Medulla oblongata (tissue), 1 donor: Measurements from ENCODE around the gene LRRC41.
"Not testable (repeated sequence)": the region's sequence is repeated elsewhere in the genome, so short reads cannot be mapped to it uniquely, and the experiment has no call there.

Experiments
- DNase-seq: peaks from one replicate; pipeline ENCODE4 v3.0.0-alpha.2; 2015; ENCODE audit errors: extremely low spot score

LRRC41 gene, protein sequence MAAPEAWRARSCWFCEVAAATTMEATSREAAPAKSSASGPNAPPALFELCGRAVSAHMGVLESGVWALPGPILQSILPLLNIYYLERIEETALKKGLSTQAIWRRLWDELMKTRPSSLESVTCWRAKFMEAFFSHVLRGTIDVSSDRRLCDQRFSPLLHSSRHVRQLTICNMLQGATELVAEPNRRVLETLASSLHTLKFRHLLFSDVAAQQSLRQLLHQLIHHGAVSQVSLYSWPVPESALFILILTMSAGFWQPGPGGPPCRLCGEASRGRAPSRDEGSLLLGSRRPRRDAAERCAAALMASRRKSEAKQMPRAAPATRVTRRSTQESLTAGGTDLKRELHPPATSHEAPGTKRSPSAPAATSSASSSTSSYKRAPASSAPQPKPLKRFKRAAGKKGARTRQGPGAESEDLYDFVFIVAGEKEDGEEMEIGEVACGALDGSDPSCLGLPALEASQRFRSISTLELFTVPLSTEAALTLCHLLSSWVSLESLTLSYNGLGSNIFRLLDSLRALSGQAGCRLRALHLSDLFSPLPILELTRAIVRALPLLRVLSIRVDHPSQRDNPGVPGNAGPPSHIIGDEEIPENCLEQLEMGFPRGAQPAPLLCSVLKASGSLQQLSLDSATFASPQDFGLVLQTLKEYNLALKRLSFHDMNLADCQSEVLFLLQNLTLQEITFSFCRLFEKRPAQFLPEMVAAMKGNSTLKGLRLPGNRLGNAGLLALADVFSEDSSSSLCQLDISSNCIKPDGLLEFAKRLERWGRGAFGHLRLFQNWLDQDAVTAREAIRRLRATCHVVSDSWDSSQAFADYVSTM

DNA sequence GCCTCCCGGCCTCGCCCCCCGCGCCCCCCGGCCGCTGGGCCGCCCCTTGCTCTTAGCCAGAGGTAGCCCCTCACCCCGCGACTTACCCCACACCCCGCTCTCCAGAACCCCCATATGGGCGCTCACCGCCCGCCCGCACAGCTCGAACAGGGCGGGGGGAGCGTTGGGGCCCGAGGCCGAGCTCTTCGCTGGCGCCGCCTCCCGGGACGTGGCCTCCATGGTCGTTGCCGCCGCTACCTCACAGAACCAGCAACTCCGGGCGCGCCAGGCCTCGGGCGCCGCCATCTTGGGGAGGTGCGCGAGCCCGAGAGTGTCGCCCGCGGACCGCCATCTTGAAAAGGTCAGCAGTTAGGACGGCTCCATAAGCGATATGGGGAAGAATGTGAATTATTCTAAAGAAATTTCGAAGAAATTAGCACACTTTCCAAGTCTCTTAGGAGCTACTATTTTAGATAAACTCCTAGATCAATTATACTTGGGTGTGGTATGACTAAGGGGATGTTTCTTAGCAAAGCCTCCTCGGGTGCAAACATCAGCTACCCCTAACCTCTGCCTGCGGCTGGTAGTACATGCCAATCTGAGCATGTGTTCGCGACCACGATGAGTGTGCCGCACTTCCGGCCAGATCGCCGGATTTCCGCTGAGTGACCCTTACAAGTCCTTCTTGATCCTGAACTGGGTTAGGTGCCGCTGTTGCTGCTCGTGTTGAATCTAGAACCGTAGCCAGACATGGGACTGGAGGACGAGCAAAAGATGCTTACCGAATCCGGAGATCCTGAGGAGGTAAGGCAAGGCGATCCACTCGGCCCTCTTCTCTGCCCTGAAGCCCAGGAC, at the start of gene LRRC41, which contains the start of gene UQCRH:
Gene LRRC41, minus strand, starts transcription at position 579 of the 834 bp plus-strand sequence. Its CDS starts 294 bp downstream, at position 285.
Gene UQCRH, plus strand, starts transcription at position 661 of the 834 bp plus-strand sequence. Its CDS starts 69 bp downstream, at position 730.
- peak; percentile 97 for DNase-seq

DNA sequence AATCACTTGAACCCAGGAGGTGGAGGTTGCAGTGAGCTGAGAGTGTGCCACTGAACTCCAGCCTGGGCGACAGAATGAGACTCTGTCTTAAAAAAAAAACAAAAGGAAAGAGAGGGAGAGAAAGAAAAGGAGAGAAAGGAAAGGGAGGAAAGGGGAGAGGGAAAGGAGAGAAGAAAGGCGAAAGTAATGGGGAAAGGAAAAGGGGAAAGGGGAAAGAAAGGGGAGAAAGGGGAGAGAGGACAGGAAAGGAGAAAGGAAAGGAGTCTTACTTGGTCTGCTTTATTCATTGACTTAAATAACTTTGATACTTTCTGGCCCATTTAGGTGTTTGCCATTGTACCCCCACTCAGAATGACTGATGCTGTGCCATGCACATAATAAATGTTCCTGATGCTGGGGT, 48.9 kb upstream of the LRRC41 start:
- DNase-seq = no peak

DNA sequence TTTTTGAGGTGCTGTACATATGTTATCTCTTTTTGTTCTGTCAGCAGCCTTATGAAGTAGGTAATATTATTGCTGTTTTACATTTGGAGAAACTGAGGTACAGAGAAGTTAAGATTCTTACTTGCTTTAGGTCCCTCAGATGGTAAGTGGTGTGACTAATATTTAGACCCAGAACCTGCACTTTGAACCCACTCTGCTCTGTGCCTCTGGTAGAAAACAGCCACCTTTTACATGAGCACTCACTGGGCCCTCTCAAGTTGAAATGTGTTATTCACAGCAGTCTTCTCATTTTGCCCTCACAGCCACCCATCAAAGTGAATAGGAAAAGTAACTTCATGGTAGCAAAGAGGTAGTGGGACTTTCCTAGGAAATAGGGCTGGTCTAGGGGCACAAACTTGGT, 41.9 kb upstream of the LRRC41 start:
- no peak for DNase-seq

DNA sequence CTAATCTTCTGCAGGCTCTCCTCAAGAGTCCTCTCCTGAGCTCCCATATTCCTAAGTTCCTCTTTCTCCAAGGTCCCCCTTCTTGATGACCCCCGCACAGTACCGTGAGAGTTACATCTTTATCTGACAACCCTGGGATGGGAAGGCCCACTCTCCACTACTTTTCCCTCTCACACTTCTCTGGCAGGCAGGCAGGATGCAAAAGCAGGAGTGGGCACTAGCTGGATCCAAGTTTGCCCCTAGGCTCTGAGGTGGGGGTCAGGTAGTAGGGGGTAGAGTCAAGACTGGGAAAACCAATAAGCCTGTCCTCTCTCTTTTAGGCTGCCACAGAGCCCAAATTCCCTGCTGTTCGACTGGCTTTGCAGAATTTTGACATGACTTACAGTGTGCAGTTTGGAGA, 41.1 kb upstream of the LRRC41 start:
- DNase-seq = no peak

DNA sequence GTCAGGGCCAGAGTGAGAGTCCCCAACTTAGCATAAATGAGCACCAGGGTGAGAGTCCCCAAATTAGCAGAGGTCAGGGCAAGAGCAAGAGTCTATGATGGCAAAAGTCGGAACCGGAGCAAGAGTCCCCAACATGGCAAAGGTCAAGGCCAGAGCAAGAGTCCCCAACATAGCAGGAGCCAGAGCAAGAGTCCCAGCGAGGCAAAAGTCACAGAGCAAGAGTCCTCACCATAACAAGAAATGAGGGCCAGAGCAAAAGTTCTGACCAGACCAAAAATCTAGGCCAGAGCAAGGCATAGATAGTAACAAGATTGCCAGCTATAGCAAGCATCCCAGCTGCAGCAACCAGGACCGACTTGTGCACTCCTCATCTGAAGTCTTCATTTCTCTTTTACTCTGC, 40.3 kb upstream of the LRRC41 start:
- no peak for DNase-seq

DNA sequence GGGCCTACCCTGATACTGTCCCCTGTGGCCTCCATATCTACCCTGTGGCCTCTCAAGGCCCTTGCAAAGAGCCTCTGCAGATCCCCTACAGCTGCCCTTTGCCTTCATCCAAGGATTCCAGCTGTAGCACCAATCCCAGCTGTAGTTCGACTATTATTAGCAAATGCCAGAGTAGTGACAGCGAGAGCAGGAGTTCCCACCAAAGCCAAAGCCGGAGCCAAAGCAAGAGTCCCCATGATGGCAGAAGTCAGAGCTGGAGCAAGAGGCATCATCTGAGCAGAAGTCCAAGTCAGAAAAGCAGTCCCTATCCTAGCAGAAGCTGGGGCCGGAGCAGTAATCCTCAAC, 39.9 kb upstream of the LRRC41 start:
- DNase-seq = no peak

DNA sequence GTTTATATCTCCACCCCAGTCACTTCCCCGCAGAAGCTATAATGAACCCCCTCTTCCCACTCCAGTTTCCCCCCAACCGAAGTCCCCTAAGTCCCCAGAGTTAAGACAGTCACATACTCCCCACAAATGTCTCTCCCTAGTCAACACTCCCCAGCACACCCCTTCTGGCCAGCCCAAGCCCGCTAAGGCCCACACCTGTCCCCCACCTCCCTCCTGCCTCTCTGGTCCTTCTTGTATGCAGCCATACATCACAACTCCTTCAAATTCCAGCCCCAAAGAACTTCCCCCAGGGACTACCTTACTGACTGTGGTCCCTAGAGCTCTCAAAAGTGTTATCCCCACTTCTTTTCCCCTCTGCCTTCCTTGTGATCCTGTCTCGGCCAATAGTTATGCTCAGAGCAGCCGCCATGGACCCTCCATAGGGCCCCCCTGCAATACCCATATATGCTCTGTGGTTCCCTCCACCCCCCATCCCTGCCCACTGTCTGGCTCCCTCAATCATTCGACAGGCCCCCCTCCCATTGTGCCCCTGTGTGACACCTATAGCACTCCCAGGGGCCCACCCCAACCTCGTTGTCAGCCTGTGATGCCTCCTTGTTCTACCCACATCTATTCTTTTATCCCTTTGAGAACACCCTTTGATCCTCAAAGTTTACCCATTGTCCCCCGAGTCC, 39.4 kb upstream of the LRRC41 start:
- DNase-seq = no peak

DNA sequence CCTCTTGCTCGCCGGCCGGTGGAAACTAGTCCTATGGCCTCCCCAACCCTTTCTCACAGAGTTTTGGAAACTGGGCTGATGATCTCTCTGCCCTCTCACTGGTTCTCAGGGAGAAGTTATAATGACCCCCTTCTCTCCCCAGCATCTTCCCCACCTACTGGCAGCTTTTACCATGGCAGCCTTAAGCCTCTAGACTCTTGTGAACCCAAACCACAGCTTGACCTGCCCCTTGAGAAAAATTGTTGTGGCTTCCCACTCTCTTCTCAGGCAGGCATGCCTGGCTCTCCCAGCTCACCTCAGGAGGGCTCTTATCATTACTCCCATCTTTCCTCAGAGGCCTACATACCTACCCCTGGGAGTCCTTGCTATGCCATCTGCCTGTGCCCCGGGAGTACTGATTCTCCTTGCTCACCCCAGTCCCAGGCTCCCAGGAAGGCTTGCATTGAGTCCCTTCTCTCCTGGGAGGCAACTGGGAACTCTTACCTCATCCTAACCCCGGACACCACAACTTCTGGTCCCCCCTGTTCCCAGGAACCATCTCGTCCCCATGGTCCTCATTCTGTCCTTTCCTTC, 38.8 kb upstream of the LRRC41 start:
- no peak for DNase-seq

DNA sequence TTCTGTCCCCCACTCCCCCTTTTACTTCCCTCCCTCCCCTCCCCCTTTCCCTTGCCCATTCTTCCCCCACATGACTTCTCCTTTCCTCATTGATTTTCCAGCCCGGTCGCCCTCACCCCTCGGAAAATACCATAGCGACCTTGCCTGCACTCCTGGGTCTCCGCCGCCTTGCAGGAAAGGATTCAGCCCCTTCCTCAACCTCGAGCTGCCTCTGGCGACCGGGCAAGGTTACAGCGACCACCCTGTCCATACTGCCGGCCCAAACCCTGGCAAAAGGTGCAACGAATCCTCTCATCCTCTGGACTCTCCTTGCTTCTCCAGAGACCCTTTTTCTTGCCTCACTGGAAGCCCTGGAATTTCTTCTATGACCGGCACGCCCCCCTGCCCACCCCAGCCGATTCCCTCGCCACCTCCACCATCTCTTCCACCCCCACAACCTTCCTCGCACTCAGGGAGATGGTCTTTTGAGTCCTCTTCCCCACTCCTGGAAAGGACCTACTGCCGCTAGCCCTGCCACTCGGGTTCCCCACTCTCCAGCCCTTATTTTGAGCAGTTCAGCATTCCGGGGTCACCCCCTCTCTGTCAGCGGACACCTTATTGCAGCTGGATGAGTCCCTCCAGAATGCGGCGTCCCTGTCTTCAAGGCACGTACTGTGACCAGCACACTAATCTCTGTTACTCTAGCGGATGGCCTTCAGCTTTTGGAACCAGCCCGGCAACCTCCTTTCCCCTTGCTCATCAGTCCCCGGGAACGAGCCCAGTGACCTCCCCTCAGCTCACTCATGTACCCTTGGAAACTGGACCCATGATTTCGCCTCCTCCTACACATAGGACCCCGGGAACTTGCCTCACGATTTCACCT, 38.0 kb upstream of the LRRC41 start:
- DNase-seq = no peak

DNA sequence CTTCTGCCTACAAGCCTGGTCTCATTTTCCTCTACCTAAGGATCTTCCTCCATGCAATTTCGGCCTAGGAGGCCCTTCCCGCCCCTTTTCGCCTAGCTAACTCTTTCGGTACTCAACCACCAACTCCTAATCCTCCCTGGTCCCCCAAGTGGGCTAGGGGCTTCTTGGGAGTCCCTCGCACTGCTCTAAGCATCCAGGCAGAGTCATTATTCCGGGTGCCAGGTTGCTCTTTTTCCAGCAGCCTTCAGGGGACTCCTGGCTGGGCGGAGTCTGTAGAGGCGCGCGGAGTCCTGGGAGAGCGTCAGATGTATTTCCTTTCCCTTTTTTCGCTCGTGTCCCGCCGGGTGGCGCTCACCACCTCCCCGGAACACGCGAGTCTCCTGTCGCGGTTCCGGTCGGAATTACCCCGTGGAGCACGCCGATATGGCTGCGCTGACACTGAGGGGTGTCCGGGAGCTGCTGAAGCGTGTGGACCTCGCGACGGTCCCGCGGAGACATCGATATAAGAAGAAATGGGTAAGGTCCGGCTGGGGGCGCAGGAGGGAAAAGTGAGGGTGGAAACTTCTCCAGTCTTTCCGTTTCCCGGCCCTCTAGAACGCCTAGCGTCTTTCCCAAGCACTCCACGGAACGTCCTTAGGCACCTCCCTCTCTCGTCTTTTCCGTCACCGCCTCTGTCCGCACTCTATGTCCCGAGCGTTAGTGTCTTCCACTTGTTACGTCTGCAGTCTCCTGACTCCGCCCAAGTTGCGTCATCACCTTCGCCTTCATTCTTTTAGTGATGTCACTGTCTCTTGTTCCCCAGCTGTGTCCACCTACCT, 37.2 kb upstream of the LRRC41 start, which contains the start of gene NSUN4:
Gene NSUN4, plus strand, starts transcription at position 404 of the 818 bp plus-strand sequence. Its CDS starts 20 bp downstream, at position 424.
- peak; percentile 97 for DNase-seq

DNA sequence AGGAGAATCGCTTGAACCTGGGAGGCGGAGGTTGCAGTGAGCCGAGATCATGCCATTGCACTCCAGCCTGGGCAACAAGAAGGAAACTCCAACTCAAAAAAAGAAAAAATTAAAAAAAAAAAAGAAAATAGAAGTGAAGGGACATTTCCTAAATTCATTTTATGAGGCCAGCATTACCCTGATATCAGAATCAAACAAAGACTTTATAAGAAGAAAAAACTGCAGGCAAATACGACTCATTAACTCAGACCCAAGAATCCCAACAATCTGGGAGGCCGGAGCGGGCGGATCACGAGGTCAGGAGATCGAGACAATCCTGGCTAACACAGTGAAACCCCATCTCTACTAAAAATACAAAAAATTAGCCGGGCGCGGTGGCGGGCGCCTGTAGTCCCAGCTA, 34.0 kb upstream of the LRRC41 start:
- not testable (repeated sequence) for DNase-seq

DNA sequence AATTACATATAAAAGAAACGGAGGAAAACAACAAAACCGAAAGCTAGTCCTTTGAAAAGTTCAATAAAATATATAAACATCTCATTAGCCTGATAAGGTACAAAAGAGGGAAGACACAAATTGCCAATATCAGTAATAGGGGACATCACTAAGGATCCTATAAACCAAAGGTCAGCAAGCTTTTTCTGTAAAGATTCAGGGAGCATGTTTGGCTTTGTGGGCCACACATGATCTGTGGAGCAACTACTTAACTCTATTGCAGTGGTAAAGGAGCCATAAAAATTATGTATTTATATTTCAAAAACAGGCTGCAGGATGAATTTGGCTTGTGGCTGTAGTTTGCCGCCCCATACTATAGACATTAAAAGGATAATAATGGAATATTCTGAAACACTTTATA, 31.7 kb upstream of the LRRC41 start:
- no peak for DNase-seq

DNA sequence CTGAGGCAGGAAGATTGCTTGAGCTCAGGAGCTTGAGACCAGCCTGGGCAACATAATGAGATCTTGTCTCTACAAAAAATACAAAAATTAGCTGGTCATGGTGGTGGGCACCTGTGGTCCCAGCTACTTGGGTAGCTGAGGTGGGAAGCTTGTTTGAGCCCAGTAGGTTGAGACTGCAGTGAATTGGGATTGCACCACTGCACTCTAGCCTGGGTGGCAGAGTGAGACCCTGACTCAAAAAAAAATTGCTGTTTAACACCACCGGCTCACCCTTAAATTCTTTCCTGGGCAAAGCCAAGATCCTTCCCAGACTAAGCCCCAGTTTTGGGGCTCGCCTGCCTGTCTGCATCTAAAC, 30.6 kb upstream of the LRRC41 start:
- DNase-seq = no peak

DNA sequence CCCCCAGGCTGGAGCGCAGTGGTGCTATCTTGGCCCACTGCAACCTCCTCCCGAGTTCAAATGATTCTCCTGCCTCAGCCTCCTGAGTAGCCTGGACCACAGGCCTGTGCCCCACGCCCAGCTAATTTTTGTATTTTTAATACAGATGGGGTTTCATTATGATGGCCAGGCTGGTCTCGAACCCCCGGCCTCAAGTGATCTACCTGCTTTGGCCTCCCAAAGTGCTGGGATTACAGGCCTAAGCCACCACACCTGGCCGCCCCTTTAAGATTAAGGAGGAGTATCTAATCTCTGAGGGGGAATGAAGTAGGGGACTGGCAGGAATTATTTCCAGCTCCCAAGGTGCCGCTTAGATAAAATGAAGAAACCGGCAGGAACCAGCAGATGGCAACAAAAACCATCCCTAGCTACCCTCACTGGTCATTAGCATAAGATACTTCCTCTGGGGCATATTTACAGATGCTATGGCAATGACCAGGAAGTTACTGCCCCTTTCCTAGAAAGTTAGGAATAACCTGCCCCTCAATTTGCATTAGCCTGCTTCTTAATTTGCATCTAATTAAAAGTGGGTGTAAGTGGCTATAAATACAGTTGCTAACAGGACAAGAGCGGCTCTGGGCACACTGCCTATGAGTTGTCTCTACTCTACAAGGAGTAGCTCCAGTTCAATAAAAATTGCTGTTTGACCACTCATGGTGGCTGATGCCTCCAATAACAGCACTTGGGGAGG, 30.0 kb upstream of the LRRC41 start:
- DNase-seq = peak; percentile 31

DNA sequence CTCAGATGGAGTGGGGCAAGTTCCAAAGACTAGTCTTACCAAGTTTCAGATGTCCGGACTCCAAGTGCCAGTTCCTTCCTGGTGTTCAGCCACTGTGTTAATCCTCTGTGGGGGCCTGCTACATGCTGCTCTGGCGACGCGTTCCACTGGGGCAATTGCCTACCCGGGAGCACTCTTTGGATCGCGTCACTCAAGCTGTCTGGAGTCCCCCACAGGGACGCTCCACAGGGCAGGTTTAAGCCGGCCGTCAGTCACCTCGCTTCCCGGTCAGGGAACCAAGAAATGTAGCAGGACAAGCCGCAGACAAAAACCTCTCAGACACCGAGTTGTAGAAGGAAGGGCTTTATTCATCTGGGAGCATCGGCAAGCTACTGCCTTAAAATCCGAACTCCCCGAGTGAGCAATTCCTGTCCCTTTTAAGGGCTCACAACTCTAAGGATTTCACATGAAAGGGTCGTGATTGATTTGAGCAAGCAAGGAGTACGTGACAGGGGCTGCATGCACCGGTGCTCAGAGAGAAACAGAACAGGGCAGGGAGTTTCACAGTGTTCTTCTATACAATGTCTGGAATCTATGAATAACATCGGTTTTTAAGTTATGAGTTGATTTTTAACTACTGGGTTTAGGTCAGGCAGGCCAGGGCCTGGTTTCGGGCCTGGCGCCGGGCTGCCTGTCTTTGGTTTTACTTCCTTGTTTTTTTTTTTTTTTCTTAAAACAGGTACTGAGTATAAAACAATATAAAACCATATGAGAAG, 28.5 kb upstream of the LRRC41 start:
- DNase-seq = not testable (repeated sequence)

DNA sequence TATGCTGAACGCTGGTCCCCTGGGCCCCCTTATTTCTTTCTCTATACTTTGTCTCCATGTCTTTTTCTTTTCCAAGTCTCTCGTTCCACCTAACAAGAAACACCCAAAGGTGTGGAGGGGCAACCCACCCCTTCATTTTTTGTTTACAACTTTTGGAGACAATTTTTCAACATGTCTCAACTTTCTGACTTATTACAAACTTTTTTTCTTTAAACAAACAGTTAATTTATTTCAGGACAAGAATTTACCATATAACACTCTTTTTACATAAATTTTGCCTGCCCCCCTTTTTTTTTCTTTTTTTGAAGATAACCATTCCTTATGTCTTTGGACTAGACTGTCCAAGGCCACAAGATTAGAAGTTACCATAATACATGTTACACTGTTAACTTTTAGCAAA, 27.0 kb upstream of the LRRC41 start:
- DNase-seq = not testable (repeated sequence)

DNA sequence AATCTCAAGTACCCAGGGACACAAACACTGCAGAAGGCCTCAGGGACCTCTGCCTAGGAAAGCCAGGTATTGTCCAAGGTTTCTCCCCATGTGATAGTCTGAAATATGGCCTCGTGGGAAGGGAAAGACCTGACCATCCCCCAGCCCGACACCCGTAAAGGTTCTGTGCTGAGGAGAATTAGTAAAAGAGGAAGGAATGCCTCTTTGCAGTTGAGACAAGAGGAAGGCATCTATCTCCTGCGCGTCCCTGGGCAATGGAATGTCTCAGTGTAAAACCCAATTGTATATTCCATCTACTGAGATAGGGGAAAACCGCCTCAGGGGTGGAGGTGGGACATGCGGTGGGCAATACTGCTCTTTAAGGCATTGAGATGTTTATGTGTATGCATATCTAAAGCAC, 26.4 kb upstream of the LRRC41 start:
- not testable (repeated sequence) for DNase-seq

DNA sequence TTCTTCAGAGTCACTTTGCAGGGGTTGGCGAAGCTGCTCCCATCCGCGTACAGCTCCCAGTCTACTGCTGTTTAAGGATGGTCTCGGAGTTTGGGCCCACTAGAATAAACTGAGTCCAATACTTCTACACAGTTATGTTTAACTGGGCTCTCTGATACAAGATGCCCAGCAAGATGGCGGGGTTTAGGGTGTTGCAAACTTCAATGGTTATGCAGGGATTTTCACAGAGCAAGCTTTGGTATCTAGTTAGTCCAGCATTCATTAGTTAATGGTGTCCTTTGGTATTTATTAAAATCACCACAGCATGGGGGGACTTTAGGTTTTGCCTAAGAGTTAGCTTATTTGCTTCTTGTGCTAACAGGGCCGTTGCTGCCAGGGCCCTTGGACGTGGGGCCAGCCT, 24.8 kb upstream of the LRRC41 start:
- not testable (repeated sequence) for DNase-seq
